Ectodermal cell (in vitro differentiated cells): ENCODE data around the gene GALNT17.

Experiments
- H3K27ac ChIP-seq: 2 replicates; pipeline ENCODE4 v1.7.0; 2013; ENCODE audit warnings: mild to moderate bottlenecking, low read depth, low read length; ENCODE audit not compliant: insufficient read depth, poor library complexity, severe bottlenecking
- H3K27me3 ChIP-seq: 2 replicates; pipeline ENCODE4 v1.7.0; 2013; ENCODE audit warnings: mild to moderate bottlenecking, low read length; ENCODE audit not compliant: insufficient read depth, control insufficient read depth, poor library complexity, severe bottlenecking
- H3K36me3 ChIP-seq: one replicate; pipeline ENCODE4 v1.7.0; 2013; ENCODE audit warnings: low read length; ENCODE audit not compliant: control insufficient read depth, insufficient read depth
- H3K4me1 ChIP-seq: one replicate; pipeline ENCODE4 v1.7.0; 2013; ENCODE audit warnings: low read length; ENCODE audit not compliant: control insufficient read depth, insufficient read depth
- H3K4me3 ChIP-seq: 2 replicates; pipeline ENCODE4 v1.7.0; 2013; ENCODE audit warnings: low read depth, low read length, control low read depth; ENCODE audit not compliant: insufficient read depth
- H3K9me3 ChIP-seq: 2 replicates; pipeline ENCODE4 v1.7.0; 2013; ENCODE audit warnings: mild to moderate bottlenecking, low read length, moderate library complexity; ENCODE audit not compliant: control insufficient read depth
- WGBS, 2 experiments: methylation state at CpG; one replicate each; pipeline ENCODE4 v1.1.7; 2013; ENCODE audit warnings: missing lambda C conversion rate in 2 of 2; 5-methylcytosine and 5-hydroxymethylcytosine counted together

The GALNT17 gene

GRCh38 chr7:71521506-71521905 is 389.6 kb downstream of the GALNT17 start:
- H3K4me1 ChIP-seq = no peaks in the 10 kb centered on the region
- peaks cover 3% of the 10 kb centered on the region for H3K9me3 ChIP-seq
- peaks cover 9% of the 10 kb centered on the region for H3K36me3 ChIP-seq
- no peak overlapping the region for H3K4me3 ChIP-seq
- H3K27me3 ChIP-seq = no peaks in the 10 kb centered on the region
- WGBS, 2 experiments = 94 to 98% methylated on average over 5 of the region's 5 CpGs
- no peak overlapping the region for H3K27ac ChIP-seq

GRCh38 chr7:71526106-71526505 is 394.2 kb downstream of the GALNT17 start:
- 95 to 98% methylated on average over 7 of the region's 7 CpGs for WGBS, 2 experiments

GRCh38 chr7:71527213-71527612 is 395.3 kb downstream of the GALNT17 start:
- no peaks in the 10 kb centered on the region for H3K27me3 ChIP-seq
- H3K27ac ChIP-seq = no peak overlapping the region
- no peak overlapping the region for H3K4me3 ChIP-seq
- 83 to 88% methylated on average over 5 of the region's 5 CpGs for WGBS, 2 experiments
- H3K9me3 ChIP-seq = peaks cover 3% of the 10 kb centered on the region
- H3K36me3 ChIP-seq = peaks cover under 1% of the 10 kb centered on the region
- no peaks in the 10 kb centered on the region for H3K4me1 ChIP-seq

More at GRCh38 chr7:71526106-71526505, 394.2 kb downstream of the GALNT17 start:
- H3K27ac ChIP-seq = no peak overlapping the region
- H3K36me3 ChIP-seq = peaks cover 6% of the 10 kb centered on the region
- H3K4me1 ChIP-seq = no peaks in the 10 kb centered on the region
- H3K9me3 ChIP-seq = peaks cover 3% of the 10 kb centered on the region
- no peaks in the 10 kb centered on the region for H3K27me3 ChIP-seq
- H3K4me3 ChIP-seq = no peak overlapping the region

GRCh38 chr7:71535616-71536015 is 403.7 kb downstream of the GALNT17 start:
- H3K4me1 ChIP-seq = no peaks in the 10 kb centered on the region
- H3K27me3 ChIP-seq = no peaks in the 10 kb centered on the region
- WGBS, 2 experiments = 97 to 100% methylated on average over 2 of the region's 2 CpGs
- no peaks in the 10 kb centered on the region for H3K9me3 ChIP-seq
- no peak overlapping the region for H3K27ac ChIP-seq
- H3K4me3 ChIP-seq = no peak overlapping the region
- no peaks in the 10 kb centered on the region for H3K36me3 ChIP-seq

GRCh38 chr7:71538210-71538609 is 406.3 kb downstream of the GALNT17 start:
- Histone ChIP-seq H3K27ac (no peak overlapping the region), H3K9me3 (no peaks in the 10 kb centered on the region), H3K4me3 (no peak overlapping the region), H3K36me3 (no peaks in the 10 kb centered on the region), H3K4me1 (peaks cover 8% of the 10 kb centered on the region), H3K27me3 (no peaks in the 10 kb centered on the region)
- 89 to 96% methylated on average over 11 of the region's 11 CpGs for WGBS, 2 experiments

GRCh38 chr7:71539615-71540014 is 407.7 kb downstream of the GALNT17 start:
- Histone ChIP-seq H3K27me3 (no peaks in the 10 kb centered on the region), H3K36me3 (no peaks in the 10 kb centered on the region), H3K4me3 (no peak overlapping the region), H3K4me1 (peaks cover 8% of the 10 kb centered on the region), H3K9me3 (no peaks in the 10 kb centered on the region), H3K27ac (no peak overlapping the region)
- WGBS, 2 experiments = 85 to 94% methylated on average over 4 of the region's 4 CpGs

- no peak overlapping the region for H3K4me3 ChIP-seq
- WGBS, 2 experiments = 93% methylated on average over 11 of the region's 11 CpGs
- no peaks in the 10 kb centered on the region for H3K36me3 ChIP-seq
- no peaks in the 10 kb centered on the region for H3K9me3 ChIP-seq
- H3K4me1 ChIP-seq = peaks cover 8% of the 10 kb centered on the region
- no peaks in the 10 kb centered on the region for H3K27me3 ChIP-seq
- H3K27ac ChIP-seq = no peak overlapping the region
Observed at GRCh38 chr7:71541707-71542353, 409.9 kb downstream of the GALNT17 start.

- Histone ChIP-seq H3K4me3 (no peak overlapping the region), H3K27me3 (no peaks in the 10 kb centered on the region), H3K4me1 (peaks cover 8% of the 10 kb centered on the region), H3K27ac (no peak overlapping the region), H3K36me3 (no peaks in the 10 kb centered on the region), H3K9me3 (no peaks in the 10 kb centered on the region)
- WGBS, 2 experiments = 89 to 91% methylated on average over 5 of the region's 5 CpGs
Observed at GRCh38 chr7:71543396-71543795, 411.5 kb downstream of the GALNT17 start.

- WGBS, 2 experiments = 96 to 99% methylated on average over 4 to 5 of the region's 5 CpGs
- H3K4me1 ChIP-seq = peaks cover 8% of the 10 kb centered on the region
Observed at GRCh38 chr7:71544816-71545215, 412.9 kb downstream of the GALNT17 start.

GRCh38 chr7:71547426-71547825 is 415.5 kb downstream of the GALNT17 start:
- no peaks in the 10 kb centered on the region for H3K4me1 ChIP-seq
- H3K36me3 ChIP-seq = peaks cover 3% of the 10 kb centered on the region
- H3K27me3 ChIP-seq = no peaks in the 10 kb centered on the region
- no peak overlapping the region for H3K4me3 ChIP-seq
- no peaks in the 10 kb centered on the region for H3K9me3 ChIP-seq
- WGBS, 2 experiments = 88 to 95% methylated on average over 6 of the region's 6 CpGs
- no peak overlapping the region for H3K27ac ChIP-seq

More at GRCh38 chr7:71544816-71545215, 412.9 kb downstream of the GALNT17 start:
- Histone ChIP-seq H3K27ac (no peak overlapping the region), H3K27me3 (no peaks in the 10 kb centered on the region), H3K36me3 (no peaks in the 10 kb centered on the region), H3K9me3 (no peaks in the 10 kb centered on the region), H3K4me3 (no peak overlapping the region)
